HCT116 (cell line): ENCODE data around the gene LRRC4C.

ENCODE experiments used
- CTCF ChIP-seq, 3 experiments: fragments of 200-600 bp in 1 of 3; sonication (generic) in 1 of 3; IDR thresholded peaks in 2 of 3; conservative IDR thresholded peaks in 1 of 3; 2 replicates each; pipeline ENCODE4 v1.5.1; 2012 to 2017; ENCODE audit warnings: low read depth in 2 of 3, low read length in 2 of 3, antibody characterized with exemption in 1 of 3, borderline replicate concordance in 1 of 3, control low read depth in 1 of 3, mild to moderate bottlenecking in 1 of 3, mixed read lengths in 1 of 3, mixed run types in 1 of 3, moderate library complexity in 1 of 3; ENCODE audit not compliant: insufficient read depth in 1 of 3
- ELF1 ChIP-seq: IDR thresholded peaks from 2 replicates; pipeline ENCODE4 v1.6.1; 2012; ENCODE audit warnings: low read depth, borderline replicate concordance
- EZH2 ChIP-seq: fragments of 200-600 bp; sonication (generic); IDR thresholded peaks from 2 replicates; pipeline ENCODE4 v1.6.1; 2017; ENCODE audit warnings: antibody characterized with exemption, mixed run types
- EZH2phosphoT487 ChIP-seq: fragments of 200-600 bp; IDR thresholded peaks from 2 replicates; pipeline ENCODE4 v1.6.1; 2018; ENCODE audit warnings: antibody characterized with exemption, borderline replicate concordance
- FOSL1 ChIP-seq: IDR thresholded peaks from 2 replicates; pipeline ENCODE4 v1.6.1; 2012; ENCODE audit warnings: low read depth
- POLR2AphosphoS5 ChIP-seq: IDR thresholded peaks from 2 replicates; pipeline ENCODE4 v1.6.1; 2011; ENCODE audit warnings: mild to moderate bottlenecking, low read depth, low read length, moderate library complexity
- RAD21 ChIP-seq: IDR thresholded peaks from 2 replicates; pipeline ENCODE4 v1.6.1; 2012; ENCODE audit warnings: low read depth, mild to moderate bottlenecking
- REST ChIP-seq: IDR thresholded peaks from 2 replicates; pipeline ENCODE4 v1.6.1; 2012; ENCODE audit warnings: low read depth
- ZBTB33 ChIP-seq: IDR thresholded peaks from 2 replicates; pipeline ENCODE4 v1.6.1; 2011; ENCODE audit warnings: mild to moderate bottlenecking, low read length, moderate library complexity; ENCODE audit not compliant: insufficient replicate concordance; ENCODE audit errors: extremely low read depth
- ZFX ChIP-seq: fragments of 450-650 bp; IDR thresholded peaks from 2 replicates; pipeline ENCODE4 v1.6.1; 2017
- ZNF274 ChIP-seq: fragments of 200-500 bp; sonication (Bioruptor generic); IDR thresholded peaks from 2 replicates; pipeline ENCODE4 v1.6.1; 2014; ENCODE audit warnings: mild to moderate bottlenecking, low read depth, low read length, inconsistent platforms

- TF ChIP-seq CTCF (IDR thresholded peaks at IDR 0.05 in 2 of 3, conservative IDR thresholded peaks at IDR 0.05 in 1 of 3; ENCODE audit: borderline replicate concordance in 1 of 3, insufficient read depth in 1 of 3, low read depth in 2 of 3, low read length in 2 of 3), result no peak
- TF ChIP-seq EZH2, result no peak
- no peak for TF ChIP-seq REST
- no peak for TF ChIP-seq ZFX
- no peak for TF ChIP-seq ZBTB33
- TF ChIP-seq RAD21, result no peak
- TF ChIP-seq EZH2phosphoT487, result no peak
- TF ChIP-seq FOSL1, result no peak
- TF ChIP-seq POLR2AphosphoS5, result no peak
- no peak for TF ChIP-seq ZNF274
- TF ChIP-seq ELF1, result no peak
Measured at GRCh38 chr11:40129266-40129665, 1330.2 kb downstream of the LRRC4C start.
